HepG2 (cell line): ENCODE data around the gene HINT1. TPM values are rescaled to one million over a fixed set of nuclear protein-coding genes. Genes with fewer than 3 reads are reported as not detected.

Experiments
- ATF4 ChIP-seq, 2 experiments: fragments of 450-650 bp in 1 of 2; sonication (generic) in 1 of 2; formaldehyde crosslinking; IDR thresholded peaks; 2 replicates each; pipeline versions ENCODE4 v1.5.0 to v1.8.0; 2020 to 2022; ENCODE audit warnings: mild to moderate bottlenecking in 1 of 2, missing genetic modification reagents in 1 of 2
- BATF2 ChIP-seq: sonication (generic); formaldehyde crosslinking; IDR thresholded peaks from 2 replicates; pipeline ENCODE4 v1.8.0; 2022; ENCODE audit warnings: mild to moderate bottlenecking, missing genetic modification reagents, moderate library complexity
- CBX2 ChIP-seq, 2 experiments: fragments of 200-600 bp in 1 of 2; sonication (generic); formaldehyde crosslinking in 1 of 2; IDR thresholded peaks; 2 replicates each; pipeline versions ENCODE4 v1.7.0 to v1.8.1; 2018 to 2022; ENCODE audit warnings: low read depth in 2 of 2, low read length in 1 of 2, mild to moderate bottlenecking in 1 of 2, missing genetic modification reagents in 1 of 2
- CENPX ChIP-seq: sonication (generic); formaldehyde crosslinking; IDR thresholded peaks from 2 replicates; pipeline ENCODE4 v1.9.0; 2021; ENCODE audit warnings: mild to moderate bottlenecking, missing genetic modification reagents, moderate library complexity
- HNRNPK ChIP-seq: fragments of 200-400 bp; formaldehyde crosslinking; IDR thresholded peaks from 2 replicates; pipeline ENCODE4 v1.6.1; 2018; ENCODE audit warnings: low read length, low read depth, moderate library complexity, mild to moderate bottlenecking; ENCODE audit not compliant: poor library complexity, severe bottlenecking
- HNRNPLL ChIP-seq: fragments of 200-400 bp; formaldehyde crosslinking; IDR thresholded peaks from 2 replicates; pipeline ENCODE4 v1.6.1; 2017; ENCODE audit warnings: mild to moderate bottlenecking, low read depth, low read length; ENCODE audit not compliant: poor library complexity, severe bottlenecking
- HOMEZ ChIP-seq: IDR thresholded peaks from 2 replicates; pipeline ENCODE4 v1.6.1; 2016; ENCODE audit warnings: low read depth
- JUN ChIP-seq: sonication (generic); formaldehyde crosslinking; IDR thresholded peaks from 2 replicates; pipeline ENCODE4 v1.4.0; 2020; ENCODE audit warnings: mild to moderate bottlenecking, missing genetic modification reagents
- KLF13 ChIP-seq: sonication (generic); formaldehyde crosslinking; IDR thresholded peaks from 2 replicates; pipeline ENCODE4 v1.4.0; 2020; ENCODE audit warnings: mild to moderate bottlenecking, missing genetic modification reagents
- MXD1 ChIP-seq: sonication (generic); formaldehyde crosslinking; IDR thresholded peaks from 2 replicates; pipeline ENCODE4 v1.4.0; 2020; ENCODE audit warnings: mild to moderate bottlenecking, missing genetic modification reagents
- NCOR1 ChIP-seq: fragments of 200-600 bp; sonication (generic); IDR thresholded peaks from 2 replicates; pipeline ENCODE4 v1.7.0; 2017; ENCODE audit warnings: antibody characterized with exemption, low read length, borderline replicate concordance
- PLRG1 ChIP-seq: fragments of 450-650 bp; conservative IDR thresholded peaks from 2 replicates; pipeline ENCODE4 v1.6.1; 2016
- THAP11 ChIP-seq: IDR thresholded peaks from 2 replicates; pipeline ENCODE4 v1.6.1; 2016; ENCODE audit warnings: missing biosample characterization, missing genetic modification reagents
- TRAFD1 ChIP-seq: sonication (generic); formaldehyde crosslinking; IDR thresholded peaks from 2 replicates; pipeline ENCODE4 v1.5.1; 2020; ENCODE audit warnings: missing genetic modification reagents, mild to moderate bottlenecking, borderline replicate concordance
- ZFP62 ChIP-seq: sonication (generic); formaldehyde crosslinking; IDR thresholded peaks from 2 replicates; pipeline ENCODE4 v1.4.0; 2020; ENCODE audit warnings: missing genetic modification reagents
- ZNF234 ChIP-seq: sonication (generic); formaldehyde crosslinking; conservative IDR thresholded peaks from 2 replicates; pipeline ENCODE4 v1.5.1; 2020; ENCODE audit warnings: mild to moderate bottlenecking, missing genetic modification reagents
- ZNF256 ChIP-seq: sonication (generic); formaldehyde crosslinking; conservative IDR thresholded peaks from 2 replicates; pipeline ENCODE4 v1.4.0; 2020; ENCODE audit warnings: missing genetic modification reagents
- ZNF704 ChIP-seq: sonication (generic); formaldehyde crosslinking; IDR thresholded peaks from 2 replicates; pipeline ENCODE4 v1.8.1; 2023; ENCODE audit warnings: mild to moderate bottlenecking, inconsistent platforms, moderate library complexity, missing genetic modification reagents, borderline replicate concordance
- polyA plus RNA-seq, 8 experiments: library from polyadenylated mRNA; depleted of rRNA in 3 of 8; stranded (reverse) in 7 of 8; unstranded in 1 of 8; fragments of >200 nt; fragmentation: Illumina TruSeq in 4 of 8; extraction: Trizol in 4 of 8; gene quantifications; 2 replicates each; pipeline versions ENCODE4 v1.2.1 to v1.2.3, GENCODE V29; 2011 to 2016; ENCODE audit warnings: low read depth in 4 of 8, missing spikeins in 1 of 8, mixed read lengths in 1 of 8; ENCODE audit not compliant: insufficient read depth in 1 of 8
- total RNA-seq, 5 experiments: library from RNA; depleted of rRNA; stranded (reverse); fragments of >200 nt; fragmentation: Illumina TruSeq; extraction: Trizol; gene quantifications; 2 replicates each; pipeline ENCODE4 v1.2.3, GENCODE V29; 2016; ENCODE audit warnings: low read depth in 1 of 5

The HINT1 gene
- total and polyA plus RNA-seq, 2 of the 13 experiments (the other 11 are each of a cell fraction or from before 2014, with no cell fraction given) = 428 to 997 TPM

GRCh38 chr5:131165119-131165727, at the start of gene HINT1 (continued):
- peak; percentile 29; the same call in 1 of the 2 replicates for TF ChIP-seq ZNF234
- no peak for TF ChIP-seq PLRG1
- TF ChIP-seq JUN (CRISPR knock-in tag) = no peak
- TF ChIP-seq HNRNPK = no peak
- no peak for TF ChIP-seq ATF4 (CRISPR knock-in tag; IDR thresholded peaks at IDR 0.05)
- TF ChIP-seq KLF13 (CRISPR knock-in tag) = no peak
- peak; percentile 89 for TF ChIP-seq HNRNPLL
- TF ChIP-seq TRAFD1 (CRISPR knock-in tag) = no peak
- TF ChIP-seq ZNF704 = no peak
- TF ChIP-seq CBX2 (IDR thresholded peaks at IDR 0.05; ENCODE audit: low read depth, low read length) = no peak
- no peak for TF ChIP-seq CBX2 (CRISPR knock-in tag; IDR thresholded peaks at IDR 0.05; ENCODE audit: low read depth)
- TF ChIP-seq BATF2 (CRISPR knock-in tag) = no peak
- TF ChIP-seq HOMEZ = no peak
- TF ChIP-seq MXD1 = no peak
- no peak for TF ChIP-seq ZFP62 (CRISPR knock-in tag)
- no peak for TF ChIP-seq ZNF256 (CRISPR knock-in tag)
- peak; percentile 52; the same call in 1 of the 2 replicates for TF ChIP-seq THAP11 (CRISPR knock-in tag)
- TF ChIP-seq CENPX (CRISPR knock-in tag) = no peak
- no peak for TF ChIP-seq NCOR1
